Endothelial cell of umbilical vein (primary cell): ENCODE data around the gene FAM98C. TPM values are rescaled to one million over a fixed set of nuclear protein-coding genes. Genes with fewer than 3 reads are reported as not detected.

Source experiments
- BruUV-seq: library from RNA; stranded (reverse); fragments of 400-500 nt; replicated peaks from 2 replicates; lab custom pipeline; 2021; lab: Mats Ljungman, UMichigan
- CTCF ChIA-PET: fragments of 300-600, 350-600 bp; sonication (Branson Sonifier 250); formaldehyde crosslinking; loops from one replicate; lab custom pipeline; 2021; ENCODE audit warnings: antibody characterized with exemption, inconsistent platforms; lab: Charles Lee
- POLR2A ChIA-PET: fragments of 300-600, 350-600 bp; sonication (Branson Sonifier 250); formaldehyde crosslinking; loops from one replicate; lab custom pipeline; 2021; ENCODE audit warnings: antibody characterized with exemption, inconsistent platforms; lab: Charles Lee
- DNase-seq: peaks from one replicate; pipeline ENCODE4 v3.0.0-alpha.2; 2011; ENCODE audit warnings: low read depth, low spot score
- FAIRE-seq: peaks from 2 replicates; lab custom pipeline; 2011; peaks lifted over from hg19 to GRCh38; lab: Jason Lieb, UNC
- H2AFZ ChIP-seq: 2 replicates; pipeline ENCODE4 v1.6.0; 2012; ENCODE audit warnings: low read depth, low read length, control low read depth, inconsistent platforms
- H3K27ac ChIP-seq: 2 replicates; pipeline ENCODE4 v1.5.1; 2011; ENCODE audit warnings: low read depth, mild to moderate bottlenecking, control low read depth, low read length, moderate library complexity; ENCODE audit not compliant: insufficient read depth
- H3K27me3 ChIP-seq, 2 experiments: 2 replicates each; pipeline versions ENCODE4 v1.6.0 to v1.6.1; 2011; ENCODE audit warnings: low read length in 2 of 2, mixed read lengths in 1 of 2; ENCODE audit not compliant: control insufficient read depth in 2 of 2, insufficient read depth in 2 of 2
- H3K36me3 ChIP-seq, 2 experiments: 2 replicates in 1 of 2; 3 replicates in 1 of 2; pipeline ENCODE4 v1.5.1; 2011; ENCODE audit warnings: low read length in 2 of 2, mild to moderate bottlenecking in 1 of 2, moderate library complexity in 1 of 2; ENCODE audit not compliant: control insufficient read depth in 2 of 2, insufficient read depth in 2 of 2; ENCODE audit errors: extremely low read depth in 1 of 2
- H3K4me1 ChIP-seq: 3 replicates; pipeline ENCODE4 v1.5.1; 2011; ENCODE audit warnings: mild to moderate bottlenecking, low read length; ENCODE audit not compliant: control insufficient read depth, insufficient read depth; ENCODE audit errors: extremely low read depth
- H3K4me2 ChIP-seq: 2 replicates; pipeline ENCODE4 v1.6.1; 2011; ENCODE audit warnings: low read length, control low read depth, mixed read lengths; ENCODE audit not compliant: insufficient read depth
- H3K4me3 ChIP-seq, 3 experiments: fragments of 200-600 bp in 1 of 3; sonication (generic), shearing (Covaris generic) in 1 of 3; replicated peaks in 1 of 3; 2 replicates each; pipeline ENCODE4 v1.5.1; 2011 to 2016; ENCODE audit warnings: control low read depth in 3 of 3, low read length in 3 of 3, mild to moderate bottlenecking in 2 of 3, inconsistent platforms in 1 of 3, low read depth in 1 of 3, moderate library complexity in 1 of 3; ENCODE audit not compliant: insufficient read depth in 1 of 3
- H3K79me2 ChIP-seq: 2 replicates; pipeline ENCODE4 v1.6.0; 2012; ENCODE audit warnings: low read length, inconsistent platforms; ENCODE audit not compliant: control insufficient read depth, insufficient read depth
- H3K9ac ChIP-seq: replicated peaks from 2 replicates; pipeline ENCODE3; 2011; ENCODE audit warnings: low read length, control low read depth; ENCODE audit not compliant: insufficient read depth; ENCODE audit errors: extremely low read depth
- H3K9me1 ChIP-seq: replicated peaks from 3 replicates; pipeline ENCODE4 v1.6.0; 2011; ENCODE audit warnings: mild to moderate bottlenecking, low read length; ENCODE audit not compliant: control insufficient read depth, insufficient read depth; ENCODE audit errors: extremely low read depth
- H3K9me3 ChIP-seq: replicated peaks from 2 replicates; pipeline ENCODE4 v1.5.1; 2012; ENCODE audit warnings: low read length, inconsistent platforms; ENCODE audit not compliant: control insufficient read depth, insufficient read depth
- H4K20me1 ChIP-seq: replicated peaks from 2 replicates; pipeline ENCODE3; 2011; ENCODE audit warnings: mild to moderate bottlenecking, low read length; ENCODE audit not compliant: control insufficient read depth, insufficient read depth; ENCODE audit errors: extremely low read depth
- CTCF ChIP-seq, 2 donors: IDR thresholded peaks; 1 replicate in 1 of 2; 2 replicates in 1 of 2; pipeline ENCODE4 v1.5.1; 2011; ENCODE audit warnings: low read length in 2 of 2, mild to moderate bottlenecking in 2 of 2, moderate library complexity in 2 of 2, control low read depth in 1 of 2, inconsistent platforms in 1 of 2, low read depth in 1 of 2; ENCODE audit not compliant: insufficient read depth in 1 of 2; ENCODE audit errors: extremely low read depth in 1 of 2
- EZH2 ChIP-seq: IDR thresholded peaks from 2 replicates; pipeline ENCODE4 v1.6.1; 2012; ENCODE audit warnings: borderline replicate concordance, low read depth, mild to moderate bottlenecking, moderate library complexity, low read length, inconsistent platforms; ENCODE audit not compliant: severe bottlenecking
- FOS ChIP-seq: IDR thresholded peaks from 2 replicates; pipeline ENCODE4 v1.6.1; 2011; ENCODE audit warnings: mild to moderate bottlenecking, low read length, moderate library complexity, borderline replicate concordance; ENCODE audit not compliant: insufficient read depth
- GATA2 ChIP-seq: IDR thresholded peaks from 2 replicates; pipeline ENCODE4 v1.7.0; 2011; ENCODE audit warnings: low read depth, mild to moderate bottlenecking, moderate library complexity, mixed read lengths, low read length; ENCODE audit not compliant: insufficient read length, insufficient read depth
- JUN ChIP-seq: IDR thresholded peaks from 2 replicates; pipeline ENCODE4 v1.6.1; 2011; ENCODE audit warnings: borderline replicate concordance, low read depth; ENCODE audit not compliant: insufficient read length, insufficient read depth
- MAX ChIP-seq: IDR thresholded peaks from 2 replicates; pipeline ENCODE4 v1.6.1; 2011; ENCODE audit not compliant: insufficient read depth, insufficient read length
- MYC ChIP-seq: IDR thresholded peaks from one replicate; pipeline ENCODE4 v1.6.1; 2011; ENCODE audit warnings: mild to moderate bottlenecking, low read depth, low read length
- POLR2A ChIP-seq: IDR thresholded peaks from 2 replicates; pipeline ENCODE4 v1.6.1; 2012; ENCODE audit warnings: low read depth, mild to moderate bottlenecking, control low read depth, low read length
- POLR2AphosphoS5 ChIP-seq: IDR thresholded peaks from 2 replicates; pipeline ENCODE4 v1.6.1; 2012; ENCODE audit warnings: low read depth, mild to moderate bottlenecking, control low read depth, low read length, moderate library complexity; ENCODE audit not compliant: insufficient read depth
- dilution Hi-C: fragments of 300-500 bp; cut with MboI; formaldehyde crosslinking; loops from one replicate; pipeline ENCODE4 v1.15.0; 2019; ENCODE audit warnings: low sequenced_read_pairs; ENCODE audit not compliant: extremely low pct_ligation_motif_present
- intact Hi-C: fragments of 100-400 bp; cut with micrococcal nuclease; formaldehyde crosslinking; loops from one replicate; pipeline ENCODE4 v1.10.0; 2022
- polyA plus RNA-seq, 4 experiments: library from polyadenylated mRNA; depleted of rRNA in 3 of 4; stranded (reverse) in 3 of 4; unstranded in 1 of 4; fragments of >200 nt; gene quantifications; 2 replicates each; pipeline versions ENCODE4 v1.2.1 to v1.2.3, GENCODE V29; 2011 to 2012; ENCODE audit warnings: missing spikeins in 1 of 4
- total RNA-seq: library from RNA; stranded (reverse); gene quantifications from 2 replicates; pipeline ENCODE4 v1.2.3, GENCODE V29; 2021

FAM98C gene
- total and polyA plus RNA-seq, 2 donors (not counting 3 experiments of a cell fraction or from before 2014, with no cell fraction given) = 12.6 to 13.0 TPM

- Histone ChIP-seq H3K27ac (no peak overlapping the region), H3K4me2 (no peak overlapping the region), H2AFZ (no peak overlapping the region), H3K4me1 (no peaks in the 10 kb centered on the region), H3K9me3 (no peaks in the 10 kb centered on the region), H3K27me3 (peaks cover 4 to 5% of the 10 kb centered on the region in 2 experiments), H4K20me1 (no peaks in the 10 kb centered on the region), H3K4me3 (no peak overlapping the region), H3K9ac (no peak overlapping the region), H3K9me1 (no peaks in the 10 kb centered on the region), H3K79me2 (no peaks in the 10 kb centered on the region), H3K36me3 (no peaks in the 10 kb centered on the region)
- no TSS peak for BruUV-seq
- TF ChIP-seq MYC (no peak), POLR2AphosphoS5 (no peak), FOS (no peak), POLR2A (no peak), MAX (no peak), CTCF (IDR thresholded peaks at IDR 0.05; ENCODE audit: extremely low read depth in 1 of 2, insufficient read depth in 1 of 2, low read depth in 1 of 2, low read length in 2 of 2) (no peak), JUN (no peak), EZH2 (no peak), GATA2 (no peak)
- CTCF ChIA-PET = interaction anchor here (1.1 kb wide), 1 partner anchor 35 kb away, joined by 4 read pairs; the partner anchor contains the start of gene FAM98C
- no peak for DNase-seq
- POLR2A ChIA-PET = no interaction called here
- no peak for FAIRE-seq
- dilution Hi-C loops (no loop called here), intact Hi-C loops (no loop called here)
These were observed 34.4 kb downstream of the FAM98C start for GRCh38 chr19:38437295-38437694.
